Right hindlimb (tissue), 1 donor: ENCODE results near the gene MYO10.

Source experiments
- DNase-seq: peaks from one replicate; pipeline ENCODE4 v3.0.0-alpha.2; 2018

MYO10 gene

DNA sequence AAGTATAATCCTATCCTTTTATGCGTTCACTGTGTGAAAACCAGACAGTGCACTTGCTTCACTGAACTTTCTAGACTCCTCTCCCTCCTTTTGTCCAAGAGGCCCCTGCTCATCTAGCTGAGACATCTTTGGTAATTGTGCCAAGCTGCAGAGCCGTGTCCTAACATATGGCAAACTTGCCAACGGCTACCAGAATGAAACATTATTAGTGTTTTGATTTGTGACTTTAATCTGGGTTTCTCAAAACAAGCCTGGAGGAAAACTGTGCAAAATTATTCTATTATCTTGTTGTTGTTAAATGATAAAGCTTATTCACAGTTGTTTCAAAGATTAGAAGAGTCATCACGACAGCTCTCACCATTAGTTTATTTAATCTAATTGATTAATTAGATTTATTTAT is 240.3 kb downstream of the MYO10 start:
- DNase-seq = no peak

DNA sequence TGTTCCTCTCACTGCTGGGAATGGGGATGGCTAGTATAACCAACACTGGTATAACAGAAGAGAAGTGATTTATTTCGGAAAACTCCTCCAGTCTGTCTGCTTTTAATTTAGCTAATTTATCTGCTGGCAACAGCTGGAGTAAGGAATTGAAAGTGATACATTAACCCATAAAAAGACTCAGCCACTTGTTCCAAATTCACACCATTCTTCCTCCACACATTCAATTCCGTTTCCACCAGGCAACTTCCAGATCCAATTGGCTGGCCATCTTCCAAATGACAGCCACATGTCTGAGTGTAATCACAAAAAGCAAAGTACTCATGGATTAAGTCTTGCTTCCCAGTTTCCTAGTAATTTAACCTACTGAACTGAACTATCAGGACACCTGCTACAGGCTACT is 242.2 kb downstream of the MYO10 start:
- no peak for DNase-seq

DNA sequence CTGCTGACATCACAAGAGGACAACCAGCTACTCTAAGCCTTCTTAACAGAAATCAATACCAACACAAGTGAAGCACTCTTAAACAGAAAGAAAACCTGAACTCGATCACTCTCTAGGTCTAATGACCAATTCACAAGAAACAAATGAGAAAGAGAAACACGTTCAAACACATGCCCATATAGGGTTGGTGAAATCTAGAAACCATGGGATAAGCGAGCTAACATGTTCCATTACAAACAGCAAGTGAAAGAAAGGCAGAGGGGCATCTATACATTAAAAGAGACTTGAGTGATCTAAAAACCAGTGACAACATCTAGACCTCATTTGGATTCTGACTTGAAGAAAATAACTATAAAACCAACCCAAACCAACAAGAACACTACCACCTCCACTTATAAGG is 244.4 kb downstream of the MYO10 start:
- no peak for DNase-seq

DNA sequence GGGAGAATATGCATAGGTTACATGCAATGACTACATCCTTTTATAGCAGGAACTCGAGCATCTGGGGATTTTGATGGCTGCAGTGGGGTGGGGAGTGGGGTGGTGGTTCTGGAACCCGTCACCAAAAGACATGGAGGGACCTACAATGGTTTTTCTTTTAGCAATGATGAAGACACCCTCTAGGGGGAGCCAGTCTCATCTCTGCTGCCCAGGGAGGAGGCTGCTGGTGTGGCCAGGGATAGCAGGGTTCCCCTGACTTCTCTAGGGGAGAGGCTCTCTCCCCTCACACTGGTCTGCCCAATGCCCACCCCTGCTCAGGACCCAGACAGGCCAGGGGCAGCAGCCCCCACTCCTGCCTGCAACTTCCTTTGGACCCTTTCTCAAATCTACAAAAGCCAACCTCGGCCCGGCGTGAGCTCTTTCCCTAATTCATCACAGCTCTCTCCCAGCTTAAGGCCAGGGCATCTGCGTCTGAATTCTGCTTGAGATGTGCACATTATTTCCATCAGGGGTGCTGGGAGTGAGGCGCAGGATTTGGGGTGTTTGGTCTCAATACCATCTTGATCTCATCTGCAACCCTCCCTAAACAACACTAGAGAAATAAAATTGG is 245.7 kb downstream of the MYO10 start:
- no peak for DNase-seq

- no peak for DNase-seq
These were observed 248.2 kb downstream of the MYO10 start for GRCh38 chr5:16687898-16688297.

GRCh38 chr5:16685069-16685468 is 251.0 kb downstream of the MYO10 start:
- no peak for DNase-seq

- no peak for DNase-seq
These were observed 254.2 kb downstream of the MYO10 start for GRCh38 chr5:16681876-16682275.

GRCh38 chr5:16679863-16680262 is 256.2 kb downstream of the MYO10 start:
- DNase-seq = no peak

DNA sequence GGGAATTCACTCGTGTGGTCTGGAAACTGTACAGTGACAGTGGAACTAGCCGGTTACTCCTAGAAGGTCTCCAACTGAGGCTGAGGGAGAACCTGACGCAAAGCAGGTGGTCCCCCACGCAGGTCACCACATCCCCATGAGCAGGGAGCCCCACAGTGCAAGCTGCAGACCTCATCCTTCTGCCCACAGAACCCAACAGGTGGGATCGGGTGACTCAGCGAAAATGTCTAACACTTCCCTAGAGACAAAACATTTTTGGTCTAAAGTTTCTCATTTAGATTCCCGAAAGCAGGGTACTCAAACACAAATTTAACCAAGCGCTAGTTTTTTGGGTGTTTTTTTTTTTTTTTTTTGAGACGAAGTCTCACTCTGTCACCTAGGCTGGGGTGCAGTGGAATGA is 256.9 kb downstream of the MYO10 start:
- no peak for DNase-seq

GRCh38 chr5:16675806-16676205 is 260.3 kb downstream of the MYO10 start:
- no peak for DNase-seq

DNA sequence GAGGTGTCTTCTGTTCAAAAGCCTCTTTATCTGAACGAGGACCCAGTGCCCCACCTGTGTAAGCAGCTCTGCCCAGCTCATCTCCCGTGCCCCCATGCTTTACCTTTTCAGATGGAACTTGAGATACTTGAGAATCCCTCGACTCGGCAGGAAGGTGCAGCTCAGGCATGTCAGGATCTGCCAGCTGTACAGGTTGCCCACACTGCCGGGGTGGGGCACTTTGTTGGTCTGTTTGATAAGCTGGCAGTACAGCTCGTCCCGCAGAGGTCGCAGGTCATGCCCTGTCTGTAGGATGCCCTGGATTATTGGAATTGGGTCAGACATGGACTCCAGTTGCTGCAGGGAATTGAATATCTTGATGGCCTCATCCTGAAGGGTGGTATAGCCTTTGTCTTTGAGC is 261.3 kb downstream of the MYO10 start:
- DNase-seq = no peak

DNA sequence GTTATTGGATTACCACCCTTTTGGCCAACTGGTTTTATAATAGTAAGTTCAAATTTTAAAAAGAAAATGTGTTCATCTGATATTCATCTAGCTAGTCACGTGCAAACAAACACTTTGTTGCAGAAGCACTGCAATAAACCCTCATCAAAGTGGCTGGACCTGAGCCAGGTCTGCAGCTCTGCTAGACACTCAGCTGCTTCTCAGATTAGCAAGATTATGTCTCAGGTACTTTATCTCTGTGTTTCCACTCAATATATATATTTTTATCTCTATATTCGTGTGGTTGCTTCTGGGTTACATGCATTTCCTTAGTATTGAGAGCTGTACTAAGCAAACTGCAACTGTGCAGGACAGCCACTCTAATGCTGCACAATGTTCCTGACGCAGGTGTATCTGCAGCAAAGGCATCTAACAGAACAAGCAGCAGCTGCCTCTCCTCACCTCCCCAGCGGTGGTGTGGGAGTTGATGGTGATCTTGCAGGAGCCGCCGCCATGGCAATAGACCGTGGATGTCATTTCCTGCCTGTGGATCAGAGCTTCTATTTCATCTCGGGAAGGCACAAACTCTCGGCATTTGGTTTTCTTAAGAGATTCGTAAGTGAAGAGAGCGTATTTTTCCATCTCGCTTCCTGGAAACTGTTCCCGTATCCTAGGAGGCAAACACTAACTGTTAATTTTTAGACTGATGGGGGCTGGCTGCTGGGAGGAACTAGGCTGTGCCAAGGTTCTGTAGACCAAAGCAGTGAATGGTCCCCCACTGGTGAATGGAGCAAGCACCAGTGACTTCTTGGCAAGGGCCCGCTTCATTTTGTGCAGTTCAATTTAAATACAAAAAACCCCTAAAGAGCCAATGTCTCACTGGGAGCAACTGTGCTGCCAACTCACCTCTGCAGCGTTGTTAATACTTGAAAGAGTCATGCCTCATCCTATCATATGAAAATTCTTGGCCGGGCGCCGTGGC is 262.6 kb downstream of the MYO10 start:
- DNase-seq = no peak

DNA sequence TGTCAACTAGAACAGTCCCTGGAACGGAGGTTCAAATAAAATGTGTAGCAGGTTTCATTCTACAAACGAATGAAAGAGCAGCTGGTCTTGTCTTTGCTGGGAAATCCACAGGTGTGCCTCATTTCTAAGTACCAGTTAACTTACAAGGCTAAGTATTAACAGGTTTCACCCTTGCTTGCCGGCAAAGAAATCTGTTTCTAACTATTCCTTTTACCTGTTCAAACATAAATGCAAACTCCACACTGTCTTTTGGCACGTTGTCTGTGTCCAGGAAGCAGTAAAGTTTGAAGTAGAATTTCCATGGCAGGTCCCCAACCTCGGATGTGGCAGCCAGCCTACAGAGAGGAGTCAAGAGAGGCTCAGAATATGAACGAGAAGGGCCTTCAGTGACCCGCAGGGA is 264.9 kb downstream of the MYO10 start:
- DNase-seq = no peak

DNA sequence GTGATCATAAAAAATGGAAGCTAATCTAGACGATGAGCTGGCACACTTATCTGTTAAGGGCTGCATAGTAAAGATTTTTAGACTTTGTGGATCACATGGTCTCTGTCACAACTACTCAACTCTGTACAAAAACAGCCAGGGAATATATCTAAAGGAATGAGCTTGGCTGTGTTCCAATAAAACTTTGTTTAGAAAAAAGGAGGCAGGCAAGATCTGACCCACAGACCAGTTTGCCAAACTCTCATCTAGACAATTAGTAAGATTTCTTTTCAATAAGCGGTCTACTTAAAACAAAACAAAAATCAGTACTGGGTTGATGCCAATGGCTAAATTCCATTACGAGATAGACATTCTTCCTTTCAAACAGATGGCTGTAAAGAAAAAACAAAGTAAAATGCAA is 266.3 kb downstream of the MYO10 start:
- DNase-seq = no peak

DNA sequence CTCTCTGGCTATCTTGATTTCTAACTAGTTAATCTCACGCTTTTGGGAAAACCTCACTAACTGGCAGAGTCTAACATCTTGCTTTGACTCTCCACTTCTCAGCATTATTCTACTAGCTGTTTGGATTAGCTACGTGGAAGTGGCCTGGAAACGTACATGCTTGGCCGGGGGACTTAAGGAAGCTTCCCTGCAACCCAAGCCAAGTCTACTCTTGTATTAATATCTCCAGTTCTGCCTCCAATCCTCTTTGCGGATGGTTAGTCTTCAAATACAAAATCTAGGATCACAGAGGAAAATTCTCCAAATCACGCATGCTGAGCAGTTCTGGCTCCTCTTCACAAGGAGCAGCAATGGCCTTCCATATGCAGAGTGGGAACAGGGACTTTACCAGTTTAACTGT is 267.5 kb downstream of the MYO10 start:
- DNase-seq = no peak

DNA sequence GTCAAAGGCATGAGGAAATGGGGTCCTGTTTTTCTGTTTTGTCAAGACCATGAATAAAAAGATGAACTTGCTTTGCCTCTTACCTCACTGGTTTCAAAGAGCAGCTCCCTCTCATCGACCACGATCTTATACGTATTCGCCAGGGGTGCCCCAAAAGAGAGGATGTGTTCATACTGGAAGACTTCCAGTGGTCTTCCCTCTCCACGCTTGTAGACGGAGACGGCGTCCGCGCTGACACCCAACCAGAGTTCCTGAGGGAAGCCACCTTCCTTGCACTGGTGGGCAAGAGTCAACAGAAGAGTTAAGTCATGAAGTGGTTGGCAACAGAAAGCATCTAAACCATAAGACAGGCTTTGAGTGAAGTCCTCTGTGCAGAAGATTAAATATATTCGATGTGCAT is 267.9 kb downstream of the MYO10 start:
- DNase-seq = no peak

DNA sequence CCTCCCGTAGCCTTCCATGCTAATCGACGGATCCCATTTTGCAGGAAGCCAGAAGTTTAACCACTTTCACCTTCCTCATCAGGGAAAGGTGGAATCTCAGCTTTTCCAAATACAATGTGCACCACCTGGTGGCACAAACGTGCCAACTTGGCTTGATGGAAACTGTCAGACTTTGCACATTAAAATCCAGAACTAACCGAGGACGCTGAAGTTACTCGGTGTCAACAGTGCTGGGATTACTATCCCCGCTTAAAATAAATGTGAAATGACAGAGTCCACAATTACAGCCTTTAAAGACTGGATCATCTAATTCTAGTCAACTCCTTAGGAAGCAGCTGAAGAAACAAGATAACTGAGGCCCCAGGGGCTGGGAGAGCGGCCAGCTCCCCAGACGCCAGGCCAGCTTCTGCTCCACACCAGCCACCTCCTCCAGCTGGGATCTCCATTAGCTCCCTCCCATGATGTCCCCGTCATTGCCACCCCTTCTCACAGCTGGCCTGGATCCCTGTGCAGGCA is 269.1 kb downstream of the MYO10 start:
- DNase-seq = peak; percentile 61

DNA sequence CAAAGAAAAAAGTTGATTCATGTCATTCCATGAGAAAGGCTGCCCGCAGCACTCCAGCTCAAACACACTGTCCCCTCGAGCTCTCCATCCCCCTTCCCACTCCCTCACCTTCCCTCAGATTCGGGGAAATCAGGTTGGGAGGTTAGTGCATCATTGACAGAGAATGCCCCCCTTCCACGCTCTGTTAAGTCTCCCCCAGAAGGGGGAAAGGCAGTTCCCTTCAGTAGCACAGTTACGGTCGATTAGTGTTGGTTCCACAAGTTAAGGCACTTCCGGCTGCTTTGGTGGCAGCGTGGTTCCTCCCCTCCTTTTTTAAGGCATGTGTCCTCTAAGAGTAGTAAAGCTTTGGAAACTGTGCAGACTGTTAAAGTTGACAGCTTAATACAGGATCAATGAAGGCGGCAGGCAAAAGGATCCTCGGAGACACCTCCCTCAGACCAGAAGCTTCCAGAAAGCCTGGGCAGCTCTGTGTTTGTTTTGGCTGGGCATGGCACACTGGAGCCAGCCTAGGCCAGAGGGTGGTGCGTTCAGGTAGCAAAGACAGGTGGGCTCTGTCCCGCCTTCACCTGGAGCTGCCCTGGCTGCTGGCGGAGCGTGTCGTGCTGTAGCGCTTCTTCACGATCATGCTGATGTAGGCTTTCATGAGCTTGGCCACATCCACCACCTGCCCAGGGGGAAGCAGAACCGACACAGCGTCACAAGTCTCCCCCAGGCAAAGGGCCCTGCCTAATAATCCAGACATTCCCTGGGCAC is 269.8 kb downstream of the MYO10 start:
- DNase-seq = no peak

DNA sequence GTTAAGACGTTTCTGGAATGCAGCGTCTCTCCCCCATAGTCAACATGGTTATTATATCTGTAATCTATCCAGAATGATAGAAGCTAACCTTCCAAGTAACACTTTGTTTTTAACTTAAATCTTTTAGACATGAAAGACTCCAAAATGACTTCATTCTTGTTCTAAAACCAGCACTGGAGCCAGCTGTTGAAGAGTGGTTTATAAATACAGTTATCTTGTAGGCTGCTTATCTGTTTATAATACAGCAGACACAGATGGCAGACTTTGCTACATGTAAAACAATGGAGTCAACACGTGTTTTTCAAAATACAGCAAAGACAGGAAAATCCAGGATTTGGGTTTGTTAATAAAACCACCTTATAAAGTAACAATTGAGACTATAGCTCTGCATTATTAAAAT is 270.5 kb downstream of the MYO10 start:
- DNase-seq = no peak

DNA sequence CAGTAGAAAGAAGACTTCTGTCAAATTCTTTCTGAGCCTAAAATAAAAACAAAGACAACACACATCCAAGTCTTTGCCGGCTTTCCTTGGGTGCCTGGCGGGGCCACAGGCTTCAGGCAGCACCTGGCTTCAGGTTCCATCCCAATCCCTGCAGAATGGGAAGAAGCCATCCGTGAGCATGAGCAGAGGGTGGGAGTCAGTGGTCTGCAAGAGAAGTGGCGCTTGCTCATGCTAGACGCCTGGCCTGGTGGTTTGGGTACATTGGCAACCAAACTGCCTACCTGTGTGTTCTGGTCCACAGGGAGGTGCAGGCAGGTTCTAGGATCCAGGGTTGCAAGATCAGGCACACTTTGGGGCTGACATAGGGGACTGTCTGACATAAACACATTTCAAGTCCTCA is 271.7 kb downstream of the MYO10 start:
- DNase-seq = no peak

DNA sequence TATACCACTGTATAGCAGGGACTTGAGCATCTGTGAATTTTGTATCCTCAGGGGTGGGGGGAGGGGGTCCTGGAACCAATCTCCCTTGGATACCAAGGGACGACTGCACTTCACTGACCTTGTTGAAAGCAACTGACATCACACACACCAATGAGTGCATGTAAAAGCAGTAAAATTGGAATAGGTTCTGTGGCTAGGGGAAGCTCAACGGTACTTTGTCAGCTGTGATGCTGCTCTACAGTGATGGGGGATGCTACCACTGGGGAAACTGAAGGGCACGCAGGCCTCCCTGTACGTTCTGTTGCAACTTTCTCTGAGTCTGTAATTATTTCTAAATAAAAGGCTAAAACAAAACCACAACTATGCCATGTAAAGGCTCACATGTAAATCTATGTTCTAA is 272.2 kb downstream of the MYO10 start:
- DNase-seq = no peak

GRCh38 chr5:16661713-16662112 is 274.4 kb downstream of the MYO10 start:
- no peak for DNase-seq

GRCh38 chr5:16660982-16661381 is 275.1 kb downstream of the MYO10 start:
- no peak for DNase-seq

GRCh38 chr5:16659536-16659935 is 276.6 kb downstream of the MYO10 start:
- no peak for DNase-seq
